SU-DHL-6 (cell line): ENCODE data around the gene LRP1.

Source experiments
- H2AFZ ChIP-seq: fragments of 200-600 bp; sonication (generic); 2 replicates; pipeline ENCODE4 v1.6.1; 2014; ENCODE audit warnings: low read depth, mild to moderate bottlenecking, moderate library complexity, mixed read lengths, antibody characterized with exemption, low read length; ENCODE audit not compliant: severe bottlenecking
- H3F3A ChIP-seq: fragments of 200-600 bp; shearing (Covaris generic); 2 replicates; pipeline ENCODE4 v1.6.0; 2016; ENCODE audit warnings: antibody characterized with exemption, mild to moderate bottlenecking; ENCODE audit not compliant: insufficient read depth
- H3K27ac ChIP-seq: fragments of 200-600 bp; sonication (generic); 2 replicates; pipeline ENCODE4 v1.5.1; 2016; ENCODE audit warnings: low read depth, mild to moderate bottlenecking, low read length, moderate library complexity, mixed read lengths
- H3K27me3 ChIP-seq: fragments of 200-600 bp; sonication (generic), shearing (Covaris generic); 2 replicates; pipeline ENCODE4 v1.6.0; 2014; ENCODE audit warnings: mild to moderate bottlenecking, low read length
- H3K36me3 ChIP-seq: fragments of 200-600 bp; sonication (generic); 2 replicates; pipeline ENCODE4 v1.6.1; 2014; ENCODE audit warnings: mild to moderate bottlenecking, low read length, mixed read lengths
- H3K4me2 ChIP-seq: fragments of 300-600, 200-600 bp; shearing (Covaris generic), sonication (generic); 2 replicates; pipeline ENCODE4 v1.6.0; 2014; ENCODE audit warnings: low read length, low read depth, mild to moderate bottlenecking; ENCODE audit not compliant: poor library complexity, severe bottlenecking
- H3K4me3 ChIP-seq: fragments of 200-600 bp; sonication (generic); 2 replicates; pipeline ENCODE4 v1.5.1; 2014; ENCODE audit warnings: antibody characterized with exemption, low read length, mild to moderate bottlenecking, mixed read lengths; ENCODE audit not compliant: insufficient read depth, poor library complexity, severe bottlenecking
- H3K79me2 ChIP-seq: fragments of 200-600 bp; sonication (generic); 2 replicates; pipeline ENCODE4 v1.6.1; 2014; ENCODE audit warnings: mild to moderate bottlenecking, low read length, moderate library complexity; ENCODE audit not compliant: insufficient read depth
- H3K9ac ChIP-seq: fragments of 200-600 bp; sonication (generic); 2 replicates; pipeline ENCODE4 v1.7.0; 2014; ENCODE audit warnings: mild to moderate bottlenecking, low read length
- H3K9me2 ChIP-seq: fragments of 200-600 bp; sonication (generic); replicated peaks from 2 replicates; pipeline ENCODE4 v1.6.1; 2014; ENCODE audit warnings: low read length; ENCODE audit not compliant: insufficient read depth
- H3K9me3 ChIP-seq: fragments of 200-600 bp; sonication (generic); 2 replicates; pipeline ENCODE4 v1.6.1; 2014; ENCODE audit warnings: low read length, mixed read lengths; ENCODE audit not compliant: insufficient read depth
- H4K20me1 ChIP-seq: fragments of 200-600 bp; sonication (generic); 2 replicates; pipeline ENCODE4 v1.6.1; 2014; ENCODE audit warnings: low read depth, mild to moderate bottlenecking, antibody characterized with exemption, low read length, moderate library complexity, mixed read lengths
- CTCF ChIP-seq: fragments of 200-600 bp; sonication (generic); IDR thresholded peaks from one replicate; pipeline ENCODE4 v1.5.1; 2017; ENCODE audit warnings: antibody characterized with exemption, mild to moderate bottlenecking, low read length, moderate library complexity; ENCODE audit not compliant: insufficient read depth, poor library complexity, severe bottlenecking
- EZH2phosphoT487 ChIP-seq: fragments of 200-600 bp; sonication (generic), shearing (Covaris generic); conservative IDR thresholded peaks from 2 replicates; pipeline ENCODE4 v1.6.1; 2018; ENCODE audit warnings: mild to moderate bottlenecking, antibody characterized with exemption, low read length, moderate library complexity, mixed read lengths

LRP1 gene

GRCh38 chr12:57160040-57160439 lies 31.8 kb downstream of the LRP1 start:
- no peak overlapping the region for H3K9ac ChIP-seq
- no peak overlapping the region for H2AFZ ChIP-seq
- H3K4me2 ChIP-seq: no peak overlapping the region
- no peaks in the 10 kb centered on the region for H3K27me3 ChIP-seq
- no peaks in the 10 kb centered on the region for H3K9me2 ChIP-seq
- no peak overlapping the region for H3K4me3 ChIP-seq
- no peak overlapping the region for H3K27ac ChIP-seq
- no peaks in the 10 kb centered on the region for H3K9me3 ChIP-seq
- no peaks in the 10 kb centered on the region for H3F3A ChIP-seq
- TF ChIP-seq EZH2phosphoT487: no peak
- H3K79me2 ChIP-seq: no peaks in the 10 kb centered on the region
- no peaks in the 10 kb centered on the region for H3K36me3 ChIP-seq
- no peaks in the 10 kb centered on the region for H4K20me1 ChIP-seq

- Histone ChIP-seq H3K9me3 (no peaks in the 10 kb centered on the region), H3K9ac (no peak overlapping the region), H3K27me3 (no peaks in the 10 kb centered on the region), H3K4me3 (no peak overlapping the region), H4K20me1 (no peaks in the 10 kb centered on the region), H3K79me2 (no peaks in the 10 kb centered on the region), H3K4me2 (no peak overlapping the region), H3K27ac (no peak overlapping the region), H3F3A (no peaks in the 10 kb centered on the region), H2AFZ (no peak overlapping the region), H3K9me2 (no peaks in the 10 kb centered on the region), H3K36me3 (no peaks in the 10 kb centered on the region)
- TF ChIP-seq EZH2phosphoT487: no peak
- TF ChIP-seq CTCF: no peak
Measured at GRCh38 chr12:57160741-57161140, 32.5 kb downstream of the LRP1 start.

GRCh38 chr12:57161491-57161890 lies 33.2 kb downstream of the LRP1 start:
- no peaks in the 10 kb centered on the region for H3K27me3 ChIP-seq
- no peak overlapping the region for H3K27ac ChIP-seq
- H3K4me2 ChIP-seq: no peak overlapping the region
- H3K79me2 ChIP-seq: no peaks in the 10 kb centered on the region
- no peaks in the 10 kb centered on the region for H3F3A ChIP-seq
- H3K4me3 ChIP-seq: no peak overlapping the region
- H3K9me3 ChIP-seq: no peaks in the 10 kb centered on the region
- no peaks in the 10 kb centered on the region for H3K9me2 ChIP-seq
- no peaks in the 10 kb centered on the region for H3K36me3 ChIP-seq
- H3K9ac ChIP-seq: no peak overlapping the region
- no peak overlapping the region for H2AFZ ChIP-seq
- no peaks in the 10 kb centered on the region for H4K20me1 ChIP-seq
- TF ChIP-seq EZH2phosphoT487 (no peak), CTCF (no peak)

GRCh38 chr12:57162553-57163125 lies 34.4 kb downstream of the LRP1 start:
- no peaks in the 10 kb centered on the region for H3K36me3 ChIP-seq

More at GRCh38 chr12:57162553-57163125, 34.4 kb downstream of the LRP1 start:
- Histone ChIP-seq H3F3A (no peaks in the 10 kb centered on the region), H3K9ac (no peak overlapping the region), H2AFZ (no peak overlapping the region), H3K27me3 (no peaks in the 10 kb centered on the region), H3K79me2 (no peaks in the 10 kb centered on the region), H3K4me3 (no peak overlapping the region), H3K9me2 (no peaks in the 10 kb centered on the region), H3K27ac (no peak overlapping the region), H3K9me3 (no peaks in the 10 kb centered on the region), H4K20me1 (no peaks in the 10 kb centered on the region), H3K4me2 (no peak overlapping the region)
- TF ChIP-seq EZH2phosphoT487 (no peak), CTCF (no peak)
